MM.1S (cell line): ENCODE results near the gene EIF2B2.

Source experiments
- DNase-seq: peaks from one replicate; pipeline ENCODE4 v3.0.0-alpha.2; 2015
- H2AFZ ChIP-seq: fragments of 300-600 bp; sonication (generic); 2 replicates; pipeline ENCODE4 v1.6.0; 2016; ENCODE audit warnings: antibody characterized with exemption, low read length
- H3F3A ChIP-seq: fragments of 300-600 bp; sonication (generic); 2 replicates; pipeline ENCODE4 v1.6.1; 2016; ENCODE audit warnings: mild to moderate bottlenecking, antibody characterized with exemption, low read length, moderate library complexity, mixed read lengths; ENCODE audit not compliant: insufficient read depth
- H3K27ac ChIP-seq: fragments of 300-600 bp; sonication (generic); 2 replicates; pipeline ENCODE4 v1.5.1; 2016; ENCODE audit warnings: mild to moderate bottlenecking, low read length
- H3K27me3 ChIP-seq: fragments of 300-600 bp; sonication (generic); replicated peaks from 2 replicates; pipeline ENCODE4 v1.6.0; 2016; ENCODE audit warnings: low read length; ENCODE audit not compliant: insufficient read depth
- H3K36me3 ChIP-seq: fragments of 300-600 bp; sonication (generic); replicated peaks from 2 replicates; pipeline ENCODE4 v1.6.1; 2016; ENCODE audit warnings: mild to moderate bottlenecking, low read length, mixed read lengths; ENCODE audit not compliant: insufficient read depth
- H3K4me1 ChIP-seq: fragments of 300-600 bp; sonication (generic); 2 replicates; pipeline ENCODE4 v1.6.1; 2016; ENCODE audit warnings: low read length, mixed read lengths
- H3K4me2 ChIP-seq: fragments of 300-600 bp; sonication (generic); 2 replicates; pipeline ENCODE4 v1.6.0; 2016; ENCODE audit warnings: low read depth, low read length
- H3K4me3 ChIP-seq: fragments of 300-600 bp; sonication (generic); 2 replicates; pipeline ENCODE4 v1.5.1; 2016; ENCODE audit warnings: low read length, mixed read lengths
- H3K79me2 ChIP-seq: fragments of 300-600 bp; sonication (generic); 2 replicates; pipeline ENCODE4 v1.6.1; 2016; ENCODE audit warnings: mixed run types, low read length, mixed read lengths
- H3K9ac ChIP-seq: fragments of 300-600 bp; sonication (generic); 2 replicates; pipeline ENCODE4 v1.6.1; 2016; ENCODE audit warnings: low read length, mixed read lengths
- H3K9me2 ChIP-seq: fragments of 300-600 bp; sonication (generic); replicated peaks from 2 replicates; pipeline ENCODE4 v1.6.1; 2016; ENCODE audit warnings: mild to moderate bottlenecking, low read length, mixed read lengths; ENCODE audit not compliant: insufficient read depth
- H3K9me3 ChIP-seq: fragments of 300-600 bp; sonication (generic); replicated peaks from 2 replicates; pipeline ENCODE4 v1.6.1; 2016; ENCODE audit warnings: mild to moderate bottlenecking, low read length, mixed read lengths; ENCODE audit not compliant: insufficient read depth
- H4K20me1 ChIP-seq: fragments of 300-600 bp; sonication (generic); 2 replicates; pipeline ENCODE4 v1.6.1; 2016; ENCODE audit warnings: mild to moderate bottlenecking, low read length, moderate library complexity, mixed read lengths; ENCODE audit not compliant: insufficient read depth
- CTCF ChIP-seq: fragments of 300-600 bp; sonication (generic); IDR thresholded peaks from 2 replicates; pipeline ENCODE4 v1.5.1; 2016; ENCODE audit warnings: antibody characterized with exemption, low read length, mixed read lengths
- EZH2 ChIP-seq: fragments of 300-600 bp; sonication (generic); optimal IDR thresholded peaks from 2 replicates; pipeline ENCODE3; 2017; ENCODE audit warnings: low read depth, mild to moderate bottlenecking, antibody characterized with exemption, low read length, mixed read lengths
- EZH2phosphoT487 ChIP-seq: fragments of 300-600 bp; sonication (generic); IDR thresholded peaks from 2 replicates; pipeline ENCODE4 v1.6.1; 2018; ENCODE audit warnings: antibody characterized with exemption, low read length

Gene EIF2B2

GRCh38 chr14:75002392-75003249, at the start of gene EIF2B2:
TSS of gene EIF2B2 (plus strand) at chr14:75002921. CDS start at chr14:75002991, 70 bp downstream.
- no peaks in the 10 kb centered on the region for H3K27me3 ChIP-seq
- peak; percentile 93 for DNase-seq
- peaks cover 16% of the 10 kb centered on the region for H3K79me2 ChIP-seq
- peak within 1 kb of the TSS; percentile 49; the same call in 1 of the 2 replicates for H3K27ac ChIP-seq
- H3K9me2 ChIP-seq: no peaks in the 10 kb centered on the region
- H2AFZ ChIP-seq: peak within 1 kb of the TSS; percentile 91
- H4K20me1 ChIP-seq: no peaks in the 10 kb centered on the region
- no peaks in the 10 kb centered on the region for H3K36me3 ChIP-seq
- no peaks in the 10 kb centered on the region for H3K9me3 ChIP-seq
- H3K4me2 ChIP-seq: peak within 1 kb of the TSS; percentile 84
- H3K4me3 ChIP-seq: peak within 1 kb of the TSS; percentile 91
- H3K4me1 ChIP-seq: 0 out of 2 replicates have a peak, but pooled peaks cover 5% of the 10 kb centered on the region
- TF ChIP-seq CTCF: no peak
- no peak for TF ChIP-seq EZH2
- TF ChIP-seq EZH2phosphoT487: no peak
- H3K9ac ChIP-seq: peak within 1 kb of the TSS; percentile 72
- H3F3A ChIP-seq: no peaks in the 10 kb centered on the region

- no peaks in the 10 kb centered on the region for H3K79me2 ChIP-seq
- no peak overlapping the region for H3K27ac ChIP-seq
- DNase-seq: no peak
- H3K36me3 ChIP-seq: no peaks in the 10 kb centered on the region
- no peak overlapping the region for H3K4me3 ChIP-seq
- H3K4me1 ChIP-seq: no peaks in the 10 kb centered on the region
- TF ChIP-seq CTCF (no peak), EZH2 (no peak), EZH2phosphoT487 (no peak)
- H3K9me2 ChIP-seq: no peaks in the 10 kb centered on the region
- H3F3A ChIP-seq: no peaks in the 10 kb centered on the region
- H4K20me1 ChIP-seq: no peaks in the 10 kb centered on the region
- H2AFZ ChIP-seq: no peak overlapping the region
- H3K9me3 ChIP-seq: no peaks in the 10 kb centered on the region
- H3K4me2 ChIP-seq: no peak overlapping the region
- no peaks in the 10 kb centered on the region for H3K27me3 ChIP-seq
- no peak overlapping the region for H3K9ac ChIP-seq
These were observed 49.0 kb upstream of the EIF2B2 start for GRCh38 chr14:74953686-74954085.

- Histone ChIP-seq H3K9ac (no peak overlapping the region), H3K9me2 (no peaks in the 10 kb centered on the region), H2AFZ (no peak overlapping the region), H3K36me3 (no peaks in the 10 kb centered on the region), H3F3A (no peaks in the 10 kb centered on the region), H3K27me3 (no peaks in the 10 kb centered on the region), H3K4me2 (no peak overlapping the region), H3K9me3 (no peaks in the 10 kb centered on the region), H3K79me2 (no peaks in the 10 kb centered on the region), H3K4me3 (no peak overlapping the region), H3K27ac (no peak overlapping the region), H3K4me1 (no peaks in the 10 kb centered on the region), H4K20me1 (no peaks in the 10 kb centered on the region)
- no peak for TF ChIP-seq EZH2
- TF ChIP-seq CTCF: no peak
- TF ChIP-seq EZH2phosphoT487: no peak
- DNase-seq: no peak
These were observed 48.3 kb upstream of the EIF2B2 start for GRCh38 chr14:74954232-74954946.
